Measurements from ENCODE around the gene CRYZ. TPM values are rescaled to one million over a fixed set of nuclear protein-coding genes. Genes with fewer than 3 reads are reported as not detected.

CRYZ gene
- total RNA-seq, 1 donor from 2014 or later, result 48.3 TPM

GRCh38 chr1:74713849-74714248, 19.0 kb downstream of the CRYZ start:
- no peak for DNase-seq
- Histone ChIP-seq H3K36me3 (peaks cover 71% of the 10 kb centered on the region), H3K27me3 (no peaks in the 10 kb centered on the region), H3K27ac (no peak overlapping the region), H3K9me3 (no peaks in the 10 kb centered on the region), H3K4me3 (no peak overlapping the region), H3K4me1 (no peaks in the 10 kb centered on the region)
- intact Hi-C loops (cut with DNase I), result no loop called here
- no peak for ATAC-seq
- no peak for TF ChIP-seq CTCF (IDR thresholded peaks at IDR 0.05)

GRCh38 chr1:74712881-74713280, 20.0 kb downstream of the CRYZ start:
- H3K4me1 ChIP-seq, result no peaks in the 10 kb centered on the region
- no peaks in the 10 kb centered on the region for H3K9me3 ChIP-seq
- intact Hi-C loops (cut with DNase I), result no loop called here
- no peak overlapping the region for H3K4me3 ChIP-seq
- no peak overlapping the region for H3K27ac ChIP-seq
- no peak for TF ChIP-seq CTCF (IDR thresholded peaks at IDR 0.05)
- H3K27me3 ChIP-seq, result no peaks in the 10 kb centered on the region
- peaks cover 71% of the 10 kb centered on the region for H3K36me3 ChIP-seq
- no peak for DNase-seq
- ATAC-seq, result peak; percentile 60

GRCh38 chr1:74703386-74704182, 29.3 kb downstream of the CRYZ start:
- no peak overlapping the region for H3K4me3 ChIP-seq
- no peaks in the 10 kb centered on the region for H3K27me3 ChIP-seq
- H3K4me1 ChIP-seq, result no peaks in the 10 kb centered on the region
- no peak for DNase-seq
- intact Hi-C loops (cut with DNase I), result no loop called here
- peak; percentile 49 for ATAC-seq
- TF ChIP-seq CTCF (IDR thresholded peaks at IDR 0.05), result no peak
- peaks cover 58% of the 10 kb centered on the region for H3K36me3 ChIP-seq
- no peak overlapping the region for H3K27ac ChIP-seq
- H3K9me3 ChIP-seq, result no peaks in the 10 kb centered on the region

GRCh38 chr1:74699331-74699730, 33.5 kb downstream of the CRYZ start:
- no peak for TF ChIP-seq CTCF (IDR thresholded peaks at IDR 0.05)
- H3K27me3 ChIP-seq, result no peaks in the 10 kb centered on the region
- no peaks in the 10 kb centered on the region for H3K9me3 ChIP-seq
- no peak overlapping the region for H3K27ac ChIP-seq
- intact Hi-C loops (cut with DNase I), result no loop called here
- H3K4me3 ChIP-seq, result no peak overlapping the region
- DNase-seq (no peak), ATAC-seq (no peak)
- H3K36me3 ChIP-seq, result peaks cover 23% of the 10 kb centered on the region
- H3K4me1 ChIP-seq, result no peaks in the 10 kb centered on the region

GRCh38 chr1:74697832-74698231, 35.0 kb downstream of the CRYZ start:
- no peak overlapping the region for H3K27ac ChIP-seq
- H3K27me3 ChIP-seq, result no peaks in the 10 kb centered on the region
- DNase-seq (no peak), ATAC-seq (no peak)
- no peaks in the 10 kb centered on the region for H3K4me1 ChIP-seq
- H3K4me3 ChIP-seq, result no peak overlapping the region
- peaks cover 9% of the 10 kb centered on the region for H3K36me3 ChIP-seq
- intact Hi-C loops (cut with DNase I), result no loop called here
- H3K9me3 ChIP-seq, result no peaks in the 10 kb centered on the region
- TF ChIP-seq CTCF (IDR thresholded peaks at IDR 0.05), result no peak

Measured in upper lobe of right lung (tissue), 1 donor.